GF-D8 (cell line): ENCODE measurements around the gene SPPL2B.
"Not testable (repeated sequence)": the region's sequence is repeated elsewhere in the genome, so short reads cannot be mapped to it uniquely, and the experiment has no call there.

Experiments used
- DNase-seq: peaks from one replicate; lab custom pipeline; 2025; lab: John Stamatoyannopoulos, UW

Gene SPPL2B

GRCh38 chr19:2338055-2338615 is 9.7 kb downstream of the SPPL2B start:
- no peak for DNase-seq

GRCh38 chr19:2338751-2339643 is 10.5 kb downstream of the SPPL2B start:
- DNase-seq, result no peak

GRCh38 chr19:2339644-2340310 is 11.3 kb downstream of the SPPL2B start:
- no peak for DNase-seq

DNA sequence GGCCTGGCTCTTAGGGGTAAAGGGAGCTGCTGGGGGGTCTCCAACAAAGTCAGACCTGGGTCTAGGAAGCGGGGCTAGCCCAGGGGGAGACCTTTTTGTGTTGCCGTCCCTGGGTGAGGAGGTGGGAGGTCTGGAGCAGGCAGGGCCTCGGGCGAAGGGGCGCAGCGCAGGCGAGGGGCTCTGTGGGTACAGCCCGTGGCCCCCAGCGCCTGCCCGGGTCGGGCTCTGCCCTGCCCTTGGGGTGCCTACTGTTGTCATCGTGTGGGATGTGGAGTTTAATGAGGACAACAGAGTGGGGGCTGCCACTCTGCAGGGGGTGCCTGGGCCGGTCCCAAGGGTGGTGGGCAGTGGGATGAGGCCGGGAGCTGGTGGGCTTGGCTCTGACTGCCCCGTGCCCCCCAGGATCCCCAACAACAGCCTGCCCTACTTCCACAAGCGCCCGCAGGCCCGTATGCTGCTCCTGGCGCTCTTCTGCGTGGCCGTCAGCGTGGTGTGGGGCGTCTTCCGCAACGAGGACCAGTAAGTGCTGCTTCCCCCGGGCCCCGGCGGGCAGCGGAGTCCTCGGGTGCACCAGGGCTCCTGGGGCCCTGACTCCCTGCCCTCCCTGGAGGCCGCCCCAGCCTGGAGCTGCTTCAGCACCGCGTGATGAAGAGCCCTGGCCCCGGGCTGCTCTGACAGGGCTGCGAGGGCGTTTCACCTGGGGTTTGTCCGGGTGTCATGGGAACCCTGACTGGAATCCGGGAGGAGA is 12.2 kb downstream of the SPPL2B start:
- no peak for DNase-seq

DNA sequence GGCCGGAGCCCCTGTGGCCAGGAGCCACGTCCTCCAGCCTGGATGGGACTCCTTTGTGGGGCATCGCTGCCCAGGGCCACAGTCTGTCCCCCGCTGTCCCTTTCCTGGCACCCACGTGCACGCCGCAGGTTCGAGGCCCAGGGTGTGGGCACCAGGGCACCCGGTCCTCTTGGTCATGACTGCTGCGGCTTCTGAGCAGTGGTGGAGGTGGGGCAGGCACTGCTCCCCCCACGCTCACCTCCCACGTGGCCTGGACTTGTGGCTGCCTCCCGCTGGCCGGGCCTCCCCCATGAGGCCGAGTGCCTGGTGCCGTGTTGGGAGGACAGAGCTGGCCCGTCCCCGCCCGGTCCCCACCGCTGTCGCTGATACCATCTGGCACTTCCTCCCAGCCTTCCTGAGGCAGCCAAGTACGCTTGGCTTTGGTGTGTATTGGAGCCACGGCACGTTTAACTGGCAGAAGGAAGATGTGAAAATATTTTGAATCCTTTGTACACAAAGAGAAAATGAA is 12.8 kb downstream of the SPPL2B start:
- peak; percentile 14 for DNase-seq

DNA sequence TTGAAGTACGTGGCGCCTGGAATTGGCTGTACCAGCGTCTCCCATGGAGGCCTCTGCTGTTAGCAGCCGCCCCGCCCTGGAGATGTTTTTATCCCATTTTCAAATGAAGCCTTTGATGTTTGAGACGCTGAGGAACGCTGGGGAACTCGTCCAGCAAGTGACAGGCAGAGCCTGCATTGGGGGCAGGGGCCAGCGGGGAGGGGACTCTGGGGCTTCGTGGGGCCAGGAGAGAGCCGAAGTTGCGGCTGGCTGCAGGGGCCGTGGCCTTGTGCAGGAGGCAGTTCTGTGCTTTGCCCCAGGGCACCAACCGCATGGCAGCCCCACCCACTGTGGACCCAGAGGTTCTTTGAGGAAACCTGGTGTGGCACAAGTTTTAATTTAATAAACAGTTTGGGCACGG is 13.5 kb downstream of the SPPL2B start:
- no peak for DNase-seq

GRCh38 chr19:2342656-2343288 is 14.3 kb downstream of the SPPL2B start:
- no peak for DNase-seq

GRCh38 chr19:2343289-2343982 is 15.0 kb downstream of the SPPL2B start:
- no peak for DNase-seq

DNA sequence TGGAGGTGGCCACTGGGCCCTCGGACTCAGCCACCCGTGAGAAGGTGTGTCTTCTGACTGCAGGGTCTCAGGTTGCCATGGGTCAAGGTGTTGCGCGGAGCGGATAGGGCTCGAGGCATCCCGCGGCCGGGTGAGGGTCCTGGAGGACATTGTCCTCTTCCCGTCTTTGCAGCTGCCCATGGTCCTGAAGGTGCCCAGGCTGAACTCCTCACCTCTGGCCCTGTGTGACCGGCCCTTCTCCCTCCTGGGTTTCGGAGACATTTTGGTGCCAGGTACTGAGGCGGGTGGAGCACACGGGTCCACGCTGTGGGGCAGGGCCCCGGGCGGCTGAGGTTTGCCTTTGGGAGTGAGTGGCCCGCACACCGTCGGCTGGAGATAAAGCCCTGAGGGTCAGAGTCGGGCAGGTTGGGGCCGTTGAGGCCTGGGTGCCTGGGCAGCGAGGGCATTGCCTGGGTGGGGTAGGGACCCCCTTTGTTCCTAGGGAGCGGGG is 15.9 kb downstream of the SPPL2B start:
- no peak for DNase-seq

- DNase-seq, result no peak
Measured at GRCh38 chr19:2345076-2345475, 16.6 kb downstream of the SPPL2B start.

DNA sequence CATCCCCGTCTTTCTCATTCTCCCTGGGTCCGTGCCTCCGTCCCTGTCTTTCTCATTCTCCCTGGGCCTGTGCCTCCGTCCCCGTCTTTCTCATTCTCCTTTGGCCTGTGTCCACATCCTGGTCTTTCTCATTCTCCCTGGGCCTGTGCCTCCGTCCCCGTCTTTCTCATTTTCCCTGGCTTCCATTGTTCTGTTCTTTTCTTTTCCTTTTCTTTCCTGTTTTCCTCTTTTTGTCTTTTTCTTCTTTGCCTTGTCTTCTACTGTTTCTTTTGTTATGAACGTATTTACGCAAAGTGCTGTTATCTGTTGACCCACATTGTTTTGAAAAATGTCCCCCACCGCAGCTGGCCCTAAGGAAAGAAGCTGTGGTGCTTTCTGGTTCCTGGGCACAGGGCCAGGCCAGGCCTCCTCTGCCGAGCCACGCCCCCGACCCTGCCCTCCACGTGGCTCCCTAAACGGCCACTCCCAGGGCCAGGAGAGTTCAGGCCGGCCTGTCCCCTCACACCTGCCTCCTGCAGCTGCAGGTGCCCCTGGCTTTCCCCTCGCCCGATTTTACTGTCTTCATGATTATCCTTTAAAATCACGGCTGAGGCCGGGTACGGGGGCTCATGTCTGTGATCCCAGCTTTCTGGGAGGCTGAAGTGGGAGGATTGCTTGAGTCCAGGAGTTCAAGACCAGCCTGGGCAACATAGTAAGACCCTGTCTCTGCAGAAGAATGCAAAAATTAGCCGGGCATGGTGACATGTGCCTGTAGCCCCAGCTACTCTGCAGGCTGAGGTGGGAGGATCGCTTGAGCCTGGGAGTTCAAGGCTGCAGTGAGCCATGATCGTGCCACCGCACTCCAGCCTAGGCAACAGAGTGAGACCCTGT is 17.5 kb downstream of the SPPL2B start:
- DNase-seq, result no peak

GRCh38 chr19:2349818-2350217 is 21.3 kb downstream of the SPPL2B start:
- DNase-seq, result not testable (repeated sequence)

DNA sequence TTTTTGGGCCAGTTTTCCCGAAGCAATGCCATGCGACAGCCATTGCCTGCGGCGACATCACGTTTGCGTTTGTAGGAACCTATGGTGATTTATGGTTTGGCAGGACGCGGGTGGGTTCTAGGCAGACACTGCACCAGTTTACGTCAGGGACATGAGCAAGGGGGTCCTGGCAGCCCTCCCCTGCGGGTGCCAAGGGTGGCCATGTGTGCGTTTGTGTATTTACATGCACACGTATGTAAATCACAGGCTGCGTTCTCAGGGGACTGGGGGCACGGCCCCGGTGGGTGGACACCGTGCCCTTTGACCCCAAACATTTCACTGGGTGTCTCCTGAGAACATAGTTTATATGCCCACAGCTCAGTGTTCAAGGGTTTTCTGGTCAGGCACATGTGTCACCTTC is 22.2 kb downstream of the SPPL2B start:
- no peak for DNase-seq

DNA sequence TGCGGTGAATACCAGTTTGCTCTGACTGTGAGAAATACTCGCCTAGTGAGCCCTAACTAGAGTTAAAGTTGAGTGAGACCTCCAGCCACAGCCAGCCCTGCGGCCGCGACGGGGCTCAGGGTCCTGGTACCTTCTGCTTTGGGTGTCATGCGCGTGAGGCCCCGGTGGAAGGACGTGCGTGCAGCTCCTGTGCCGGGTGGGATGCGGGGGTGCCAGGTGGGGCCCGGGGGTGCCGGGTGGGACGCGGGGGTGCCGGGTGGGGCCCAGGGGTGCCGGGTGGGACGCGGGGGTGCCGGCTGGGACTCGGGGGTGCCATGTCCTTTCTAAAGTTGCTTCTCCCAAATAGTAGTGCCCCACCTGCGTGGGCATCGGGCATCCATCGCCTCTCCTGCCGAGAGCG is 23.1 kb downstream of the SPPL2B start:
- no peak for DNase-seq

GRCh38 chr19:2352121-2352520 is 23.6 kb downstream of the SPPL2B start:
- DNase-seq, result no peak

GRCh38 chr19:2353159-2353886 is 24.8 kb downstream of the SPPL2B start:
- no peak for DNase-seq

GRCh38 chr19:2353887-2354592 is 25.6 kb downstream of the SPPL2B start:
- DNase-seq, result no peak

GRCh38 chr19:2354670-2355069 is 26.2 kb downstream of the SPPL2B start:
- no peak for DNase-seq
